A673 (cell line): Measurements from ENCODE around the gene C9orf50. TPM values are rescaled to one million over a fixed set of nuclear protein-coding genes. Genes with fewer than 3 reads are reported as not detected.

Experiments
- BruUV-seq: library from RNA; stranded (reverse); fragments of 400-500 nt; replicated peaks from 2 replicates; lab custom pipeline; 2021; lab: Mats Ljungman, UMichigan
- CTCF ChIA-PET: fragments of 300-600 bp; sonication (Branson Sonifier 250); formaldehyde crosslinking; loops from one replicate; lab custom pipeline; 2022; ENCODE audit warnings: antibody characterized with exemption; lab: Charles Lee
- POLR2A ChIA-PET: fragments of 300-600 bp; sonication (Branson Sonifier 250); formaldehyde crosslinking; loops from one replicate; lab custom pipeline; 2022; ENCODE audit warnings: antibody characterized with exemption; ENCODE audit not compliant: low non-redundant PET; lab: Charles Lee
- DNase-seq: peaks from one replicate; pipeline ENCODE4 v3.0.0-alpha.2; 2015; ENCODE audit warnings: low spot score
- H3K27ac ChIP-seq: fragments of 200-600 bp; sonication (generic); 2 replicates; pipeline ENCODE4 v1.5.1; 2016; ENCODE audit warnings: mixed run types, low read depth, mild to moderate bottlenecking, mixed read lengths, antibody characterized with exemption, low read length; ENCODE audit not compliant: poor library complexity, severe bottlenecking
- H3K27me3 ChIP-seq: fragments of 200-600 bp; sonication (generic); replicated peaks from 2 replicates; pipeline ENCODE4 v1.6.1; 2017; ENCODE audit warnings: mixed run types, low read depth, mild to moderate bottlenecking, mixed read lengths, antibody characterized with exemption, low read length; ENCODE audit not compliant: insufficient read depth, poor library complexity
- H3K36me3 ChIP-seq: fragments of 200-600 bp; sonication (generic); 2 replicates; pipeline ENCODE4 v1.6.1; 2016; ENCODE audit warnings: mixed run types, mild to moderate bottlenecking, mixed read lengths, antibody characterized with exemption, low read length; ENCODE audit not compliant: insufficient read depth, poor library complexity, severe bottlenecking
- H3K4me1 ChIP-seq: fragments of 200-600 bp; sonication (generic); 2 replicates; pipeline ENCODE4 v1.6.1; 2017; ENCODE audit warnings: mixed run types, mild to moderate bottlenecking, mixed read lengths, antibody characterized with exemption, low read length; ENCODE audit not compliant: insufficient read depth, poor library complexity, severe bottlenecking
- H3K4me3 ChIP-seq: fragments of 200-600 bp; sonication (generic); 2 replicates; pipeline ENCODE4 v1.5.1; 2016; ENCODE audit warnings: low read depth, mixed run types, mild to moderate bottlenecking, mixed read lengths, low read length; ENCODE audit not compliant: poor library complexity, severe bottlenecking
- H3K9me3 ChIP-seq: fragments of 200-600 bp; sonication (generic); 2 replicates; pipeline ENCODE4 v1.6.1; 2016; ENCODE audit warnings: mixed run types, low read depth, mild to moderate bottlenecking, mixed read lengths, antibody characterized with exemption, low read length; ENCODE audit not compliant: poor library complexity, severe bottlenecking
- EZH2 ChIP-seq: fragments of 200-600 bp; sonication (generic); IDR thresholded peaks from 2 replicates; pipeline ENCODE4 v1.6.1; 2017; ENCODE audit warnings: borderline replicate concordance, low read depth, mild to moderate bottlenecking, mixed read lengths, antibody characterized with exemption, low read length; ENCODE audit not compliant: poor library complexity, severe bottlenecking
- intact Hi-C: fragments of 100-400 bp; cut with micrococcal nuclease; formaldehyde crosslinking; loops from one replicate; pipeline ENCODE4 v1.10.0; 2022; ENCODE audit not compliant: unreplicated experiment
- total RNA-seq: library from RNA; stranded (reverse); gene quantifications from 2 replicates; pipeline ENCODE4 v1.2.3, GENCODE V29; 2021
- TF ChIP-seq, protein P1 (sequence below): fragments of 300-800, 200-600 bp; sonication (generic); conservative IDR thresholded peaks from 2 replicates; pipeline ENCODE4 v1.5.1; 2017; ENCODE audit warnings: low read depth, mild to moderate bottlenecking, antibody characterized with exemption, low read length, moderate library complexity, mixed read lengths

C9orf50 gene
- total RNA-seq, 1 experiment from 2014 or later = not detected

DNA sequence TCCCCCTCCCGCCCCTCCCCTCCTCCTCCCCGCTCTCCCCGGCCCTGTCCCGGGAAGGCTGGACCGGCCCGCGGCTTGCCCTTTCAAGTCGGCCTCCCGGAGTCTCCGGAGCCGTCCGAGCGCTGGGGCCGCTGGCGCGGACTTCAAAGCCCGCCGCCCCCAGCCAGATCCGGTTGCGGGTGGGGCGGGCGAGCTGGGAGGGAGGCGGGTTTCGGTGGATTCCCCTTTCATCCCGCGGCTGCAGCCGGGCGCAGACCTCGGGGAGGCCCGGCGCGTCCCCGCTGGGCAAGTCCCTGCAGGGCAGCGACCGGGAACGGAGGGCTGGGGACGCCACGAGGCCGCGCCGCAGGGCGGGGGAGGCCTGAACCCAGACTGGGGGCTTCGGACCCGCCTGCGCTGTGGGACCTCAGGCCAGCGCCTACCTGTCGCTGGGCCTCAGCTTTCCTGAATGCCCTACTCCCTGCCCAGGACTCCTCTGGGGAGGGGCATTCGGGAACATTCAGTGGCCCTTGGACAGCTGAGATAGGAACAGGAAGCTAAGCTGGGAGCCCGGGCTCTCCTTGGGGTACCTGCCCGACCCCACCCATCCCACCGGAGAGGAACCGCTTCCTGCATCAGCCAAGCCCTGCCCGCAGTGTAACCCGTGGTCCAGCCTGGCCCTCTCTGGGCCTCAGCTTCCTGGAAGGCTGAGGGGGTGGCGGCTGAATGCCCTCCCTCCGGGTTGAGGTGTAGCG, 23.4 kb downstream of the C9orf50 start:
- intact Hi-C loops = no loop called here
- POLR2A ChIA-PET = no interaction called here
- CTCF ChIA-PET = no interaction called here
- no TSS peak for BruUV-seq
- peaks cover 13% of the 10 kb centered on the region for H3K4me1 ChIP-seq
- no peak overlapping the region for H3K4me3 ChIP-seq
- no peaks in the 10 kb centered on the region for H3K9me3 ChIP-seq
- no peak overlapping the region for H3K27ac ChIP-seq
- no peaks in the 10 kb centered on the region for H3K36me3 ChIP-seq
- TF ChIP-seq EZH2 = no peak
- TF ChIP-seq, protein P1, sequence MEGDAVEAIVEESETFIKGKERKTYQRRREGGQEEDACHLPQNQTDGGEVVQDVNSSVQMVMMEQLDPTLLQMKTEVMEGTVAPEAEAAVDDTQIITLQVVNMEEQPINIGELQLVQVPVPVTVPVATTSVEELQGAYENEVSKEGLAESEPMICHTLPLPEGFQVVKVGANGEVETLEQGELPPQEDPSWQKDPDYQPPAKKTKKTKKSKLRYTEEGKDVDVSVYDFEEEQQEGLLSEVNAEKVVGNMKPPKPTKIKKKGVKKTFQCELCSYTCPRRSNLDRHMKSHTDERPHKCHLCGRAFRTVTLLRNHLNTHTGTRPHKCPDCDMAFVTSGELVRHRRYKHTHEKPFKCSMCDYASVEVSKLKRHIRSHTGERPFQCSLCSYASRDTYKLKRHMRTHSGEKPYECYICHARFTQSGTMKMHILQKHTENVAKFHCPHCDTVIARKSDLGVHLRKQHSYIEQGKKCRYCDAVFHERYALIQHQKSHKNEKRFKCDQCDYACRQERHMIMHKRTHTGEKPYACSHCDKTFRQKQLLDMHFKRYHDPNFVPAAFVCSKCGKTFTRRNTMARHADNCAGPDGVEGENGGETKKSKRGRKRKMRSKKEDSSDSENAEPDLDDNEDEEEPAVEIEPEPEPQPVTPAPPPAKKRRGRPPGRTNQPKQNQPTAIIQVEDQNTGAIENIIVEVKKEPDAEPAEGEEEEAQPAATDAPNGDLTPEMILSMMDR = no peak
- no peak for DNase-seq
- no peaks in the 10 kb centered on the region for H3K27me3 ChIP-seq

DNA sequence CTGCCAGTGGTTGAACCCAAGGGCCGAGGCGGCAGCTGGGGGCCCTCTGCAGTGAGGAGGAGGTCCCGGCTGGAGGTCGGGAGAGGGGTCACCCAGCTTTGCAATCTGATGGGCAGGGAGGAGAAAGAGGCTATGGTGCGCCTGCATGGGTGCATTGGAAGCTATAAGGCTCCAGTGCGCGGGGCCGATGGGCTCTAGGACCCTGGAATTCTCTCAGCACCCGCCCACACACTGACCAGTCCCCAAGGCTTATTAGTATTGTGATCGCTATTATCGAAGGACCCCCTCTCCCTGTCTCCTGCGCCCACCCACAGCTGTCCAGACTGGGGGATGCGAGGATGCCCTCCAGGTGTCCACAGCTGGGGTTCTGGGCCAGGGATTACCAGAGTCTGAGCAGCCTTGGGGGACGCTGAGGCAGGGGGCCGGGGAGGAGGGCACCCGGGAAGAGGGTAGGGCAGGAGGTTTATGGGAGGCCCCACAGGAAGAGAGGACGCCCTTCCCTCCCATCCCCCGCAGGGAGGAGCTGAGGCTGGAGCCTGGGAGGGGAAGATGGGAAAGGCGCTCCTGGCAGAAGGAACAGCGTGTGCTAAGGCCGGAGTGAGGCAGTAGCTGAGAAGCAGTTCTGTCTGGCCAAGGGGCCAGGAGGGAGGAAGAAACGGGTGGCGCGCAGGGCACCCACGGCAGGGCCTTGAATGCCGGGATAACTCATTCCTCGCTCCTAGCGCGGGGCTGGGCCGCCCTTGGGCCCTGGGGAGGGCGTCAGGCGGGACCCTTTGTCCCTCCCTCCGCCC, 24.2 kb downstream of the C9orf50 start:
- H3K4me3 ChIP-seq = no peak overlapping the region
- intact Hi-C loops = no loop called here
- TF ChIP-seq, protein P1 = no peak
- TF ChIP-seq EZH2 = no peak

DNA sequence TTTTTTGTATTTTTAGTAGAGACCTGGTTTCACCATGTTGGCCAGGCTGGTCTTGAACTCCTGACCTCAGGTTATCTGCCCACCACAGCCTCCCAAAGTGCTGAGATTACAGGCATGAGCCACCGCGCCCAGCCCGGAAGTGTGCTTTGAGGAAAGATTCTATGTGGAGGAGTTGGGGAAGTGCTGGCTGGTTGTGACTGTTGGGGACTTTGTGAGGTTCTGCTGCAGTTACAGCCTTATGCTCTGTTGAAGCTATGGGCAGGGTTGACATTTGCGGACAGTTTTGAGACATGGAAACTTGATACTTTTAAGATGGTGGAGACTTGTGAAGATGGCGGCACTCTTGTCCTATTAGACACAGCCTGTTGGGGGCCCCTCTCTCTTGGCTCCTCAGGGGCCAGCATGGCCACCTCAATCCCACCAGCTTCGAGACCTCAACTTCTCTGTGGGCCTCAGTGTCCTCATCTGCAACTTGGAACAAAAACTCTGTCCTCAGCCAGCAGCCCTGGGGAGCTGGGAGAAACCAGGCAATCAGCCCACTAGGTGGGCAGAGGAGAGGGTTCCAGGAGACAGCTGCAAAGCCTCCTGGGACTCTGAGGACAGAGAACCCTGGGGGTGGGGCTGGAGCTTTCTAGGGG, 24.9 kb downstream of the C9orf50 start:
- no peak overlapping the region for H3K27ac ChIP-seq
- H3K27me3 ChIP-seq = no peaks in the 10 kb centered on the region
- H3K4me3 ChIP-seq = no peak overlapping the region
- no peaks in the 10 kb centered on the region for H3K36me3 ChIP-seq
- no peaks in the 10 kb centered on the region for H3K9me3 ChIP-seq
- POLR2A ChIA-PET = no interaction called here
- no peak for DNase-seq
- intact Hi-C loops = no loop called here
- CTCF ChIA-PET = no interaction called here
- BruUV-seq = no TSS peak
- H3K4me1 ChIP-seq = peaks cover 8% of the 10 kb centered on the region
- no peak for TF ChIP-seq EZH2
- TF ChIP-seq, protein P1 = no peak

More for the DNA sequence above, 24.2 kb downstream of the C9orf50 start:
- no peak for DNase-seq
- no peaks in the 10 kb centered on the region for H3K36me3 ChIP-seq
- no TSS peak for BruUV-seq
- no peak overlapping the region for H3K27ac ChIP-seq
- H3K27me3 ChIP-seq = no peaks in the 10 kb centered on the region
- H3K4me1 ChIP-seq = peaks cover 8% of the 10 kb centered on the region
- ChIA-PET POLR2A (no interaction called here), CTCF (no interaction called here)
- H3K9me3 ChIP-seq = no peaks in the 10 kb centered on the region
